ENCODE data around the gene UCKL1.

The UCKL1 gene

GRCh38 chr20:63945921-63946920 lies 10.0 kb downstream of the UCKL1 start:
- Mint-ChIP-seq H3K27me3 (ENCODE audit: low read depth) (no peaks in the 10 kb centered on the region), H3K9me3 (no peaks in the 10 kb centered on the region), H3K27ac (peak overlapping the region; percentile 85), H3K4me3 (no peak overlapping the region), H3K36me3 (ENCODE audit: low read depth) (peaks cover 17% of the 10 kb centered on the region), H3K4me1 (ENCODE audit: low read depth) (peaks cover 26% of the 10 kb centered on the region)
- no peak for DNase-seq (ENCODE audit: low spot score)

- no peaks in the 10 kb centered on the region for H3K9me3 Mint-ChIP-seq
- no peaks in the 10 kb centered on the region for H3K27me3 Mint-ChIP-seq (ENCODE audit: low read depth)
- DNase-seq (ENCODE audit: low spot score): no peak
- H3K4me3 Mint-ChIP-seq: no peak overlapping the region
- H3K36me3 Mint-ChIP-seq (ENCODE audit: low read depth): peaks cover 17% of the 10 kb centered on the region
- peaks cover 27% of the 10 kb centered on the region for H3K4me1 Mint-ChIP-seq (ENCODE audit: low read depth)
- H3K27ac Mint-ChIP-seq: no peak overlapping the region
Measured at GRCh38 chr20:63945031-63945658, 11.1 kb downstream of the UCKL1 start.

DNA sequence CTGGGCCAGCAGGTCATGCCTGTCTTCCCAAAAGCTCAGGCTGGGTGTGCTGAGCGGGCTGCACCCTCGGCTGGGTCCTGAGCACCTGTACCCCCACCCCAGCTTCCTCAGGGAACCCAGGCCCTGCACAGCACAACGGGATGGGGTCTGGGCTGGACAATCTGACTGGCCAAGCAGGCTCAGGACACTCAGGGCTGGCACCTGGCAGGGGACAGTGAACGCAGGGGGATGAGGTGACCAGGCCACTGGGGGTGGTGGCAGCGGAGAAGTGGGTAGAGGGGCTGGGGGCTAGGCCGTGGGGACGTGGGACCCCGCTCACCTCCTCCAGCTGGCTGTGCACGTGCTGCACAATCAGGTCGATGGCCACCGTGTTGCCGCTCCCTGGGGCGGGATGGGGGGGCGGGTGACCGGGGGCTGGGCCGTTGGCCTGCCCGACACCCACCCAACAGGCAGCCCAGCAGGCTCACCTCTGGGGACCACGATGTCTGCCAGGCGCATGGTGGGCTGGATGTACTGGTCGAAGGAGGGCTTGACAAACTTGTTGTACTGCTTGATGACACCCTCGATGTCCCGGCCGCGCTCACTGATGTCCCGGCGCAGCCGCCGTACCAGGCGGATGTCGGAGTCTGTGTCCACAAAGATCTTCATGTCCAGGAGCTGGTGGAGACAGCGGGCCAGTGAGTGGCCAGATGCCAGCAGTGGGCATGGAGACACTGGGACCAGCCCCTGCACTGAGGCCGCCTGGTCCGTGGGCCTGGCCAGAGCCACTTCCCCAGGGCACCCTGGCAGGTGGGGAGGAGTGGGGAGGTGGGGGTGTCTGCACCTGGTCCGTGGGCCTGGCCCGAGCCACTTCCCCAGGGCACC lies 11.9 kb downstream of the UCKL1 start:
- no peaks in the 10 kb centered on the region for H3K9me3 Mint-ChIP-seq

GRCh38 chr20:63943808-63944077 lies 12.5 kb downstream of the UCKL1 start:
- no peaks in the 10 kb centered on the region for H3K9me3 Mint-ChIP-seq
- no peak for DNase-seq (ENCODE audit: low spot score)
- H3K27me3 Mint-ChIP-seq (ENCODE audit: low read depth): no peaks in the 10 kb centered on the region
- H3K36me3 Mint-ChIP-seq (ENCODE audit: low read depth): peaks cover 16% of the 10 kb centered on the region
- no peak overlapping the region for H3K4me3 Mint-ChIP-seq
- H3K27ac Mint-ChIP-seq: no peak overlapping the region
- H3K4me1 Mint-ChIP-seq (ENCODE audit: low read depth): peaks cover 22% of the 10 kb centered on the region

More for the DNA sequence above, 11.9 kb downstream of the UCKL1 start:
- Mint-ChIP-seq H3K36me3 (ENCODE audit: low read depth) (peaks cover 17% of the 10 kb centered on the region), H3K27ac (no peak overlapping the region), H3K4me1 (ENCODE audit: low read depth) (peaks cover 27% of the 10 kb centered on the region), H3K27me3 (ENCODE audit: low read depth) (no peaks in the 10 kb centered on the region), H3K4me3 (no peak overlapping the region)
- DNase-seq (ENCODE audit: low spot score): no peak

DNA sequence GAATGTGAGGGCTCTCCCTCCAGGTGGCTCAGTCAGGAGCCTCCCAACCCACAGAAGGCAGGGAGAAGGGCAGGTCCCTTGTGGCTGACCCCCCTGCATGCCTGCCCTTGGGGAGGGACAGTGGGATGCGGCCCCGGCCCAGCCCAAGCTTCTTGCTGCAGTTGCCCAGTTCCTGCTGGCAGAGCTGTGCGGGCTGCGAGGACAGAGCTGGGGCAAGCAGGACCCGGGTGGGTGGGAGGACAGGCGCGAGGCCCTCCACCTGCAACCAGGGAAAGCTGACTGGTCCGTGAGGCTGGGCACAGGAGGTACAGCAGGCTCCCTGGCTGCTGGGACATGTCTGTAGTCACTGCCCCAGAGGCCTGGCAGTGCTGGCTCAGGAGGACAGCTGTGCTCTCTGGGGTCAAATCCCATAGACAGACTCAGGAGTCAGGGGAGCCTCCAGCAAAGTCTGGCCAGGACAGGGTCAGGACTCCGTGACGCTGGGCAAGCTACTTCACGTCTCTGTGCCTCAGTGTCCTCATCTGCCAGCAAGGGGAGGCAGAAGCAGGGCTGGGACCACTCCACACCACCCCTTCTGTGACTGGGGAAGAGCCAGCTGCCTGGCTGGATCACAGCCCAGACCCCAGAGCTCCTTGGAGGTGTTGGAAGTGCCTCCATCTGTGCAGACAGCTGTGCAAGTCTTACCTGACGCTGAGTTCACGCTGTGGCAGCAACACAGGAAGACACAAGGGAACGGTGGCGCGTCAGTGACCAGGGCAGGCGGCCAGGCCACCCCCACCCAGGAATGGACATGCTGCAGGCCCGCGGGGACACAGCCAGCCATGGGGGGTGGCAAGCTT lies 13.0 kb downstream of the UCKL1 start:
- Mint-ChIP-seq H3K36me3 (ENCODE audit: low read depth) (peaks cover 14% of the 10 kb centered on the region), H3K27ac (peak overlapping the region; percentile 49), H3K4me3 (no peak overlapping the region), H3K9me3 (no peaks in the 10 kb centered on the region), H3K4me1 (ENCODE audit: low read depth) (peaks cover 18% of the 10 kb centered on the region), H3K27me3 (ENCODE audit: low read depth) (no peaks in the 10 kb centered on the region)
- no peak for DNase-seq (ENCODE audit: low spot score)

DNA sequence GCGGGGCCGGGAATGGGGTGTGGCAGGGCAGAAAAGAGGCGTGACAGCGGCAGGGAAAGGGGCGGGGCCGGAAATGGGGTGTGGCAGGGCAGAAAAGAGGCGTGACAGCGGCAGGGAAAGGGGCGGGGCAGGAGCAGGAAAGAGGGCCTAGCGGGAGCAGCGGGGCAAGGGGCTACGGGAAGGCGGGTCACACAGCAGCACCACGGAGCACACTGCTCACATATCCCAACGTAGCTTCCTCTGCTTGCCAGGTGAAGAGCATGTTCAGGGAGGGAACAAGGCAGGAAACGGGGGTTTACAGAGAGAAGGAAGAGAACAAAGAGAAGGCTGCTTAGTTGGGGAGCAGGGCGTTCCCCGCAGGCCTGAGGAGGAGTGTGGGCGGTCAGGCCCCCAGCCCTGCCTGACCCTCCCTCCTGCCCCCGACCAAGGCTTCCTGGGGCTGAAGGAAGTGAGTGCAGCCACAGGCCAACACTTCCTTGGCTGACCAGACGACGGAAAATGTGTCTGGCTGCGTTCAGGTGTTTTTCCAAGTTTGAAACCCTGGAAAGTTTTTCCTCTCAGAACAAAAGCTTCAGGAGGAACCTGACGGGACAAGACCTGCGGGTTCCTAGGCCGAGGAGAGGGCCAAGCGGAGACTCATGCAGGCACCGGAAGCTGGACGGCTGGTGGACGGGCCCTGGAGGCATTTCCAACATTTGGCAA lies 13.8 kb downstream of the UCKL1 start:
- Mint-ChIP-seq H3K27ac (peak overlapping the region; percentile 86), H3K36me3 (ENCODE audit: low read depth) (peaks cover 18% of the 10 kb centered on the region), H3K27me3 (ENCODE audit: low read depth) (no peaks in the 10 kb centered on the region), H3K9me3 (no peaks in the 10 kb centered on the region), H3K4me1 (ENCODE audit: low read depth) (peaks cover 11% of the 10 kb centered on the region), H3K4me3 (peak overlapping the region; percentile 70)
- DNase-seq (ENCODE audit: low spot score): peak; percentile 37

- peaks cover 9% of the 10 kb centered on the region for H3K4me1 Mint-ChIP-seq (ENCODE audit: low read depth)
- H3K27ac Mint-ChIP-seq: peak overlapping the region; percentile 95
- no peaks in the 10 kb centered on the region for H3K9me3 Mint-ChIP-seq
- peaks cover 18% of the 10 kb centered on the region for H3K36me3 Mint-ChIP-seq (ENCODE audit: low read depth)
- peak; percentile 70 for DNase-seq (ENCODE audit: low spot score)
- H3K4me3 Mint-ChIP-seq: peak overlapping the region; percentile 67
- no peaks in the 10 kb centered on the region for H3K27me3 Mint-ChIP-seq (ENCODE audit: low read depth)
Measured at GRCh38 chr20:63941282-63942081, 14.7 kb downstream of the UCKL1 start.

DNA sequence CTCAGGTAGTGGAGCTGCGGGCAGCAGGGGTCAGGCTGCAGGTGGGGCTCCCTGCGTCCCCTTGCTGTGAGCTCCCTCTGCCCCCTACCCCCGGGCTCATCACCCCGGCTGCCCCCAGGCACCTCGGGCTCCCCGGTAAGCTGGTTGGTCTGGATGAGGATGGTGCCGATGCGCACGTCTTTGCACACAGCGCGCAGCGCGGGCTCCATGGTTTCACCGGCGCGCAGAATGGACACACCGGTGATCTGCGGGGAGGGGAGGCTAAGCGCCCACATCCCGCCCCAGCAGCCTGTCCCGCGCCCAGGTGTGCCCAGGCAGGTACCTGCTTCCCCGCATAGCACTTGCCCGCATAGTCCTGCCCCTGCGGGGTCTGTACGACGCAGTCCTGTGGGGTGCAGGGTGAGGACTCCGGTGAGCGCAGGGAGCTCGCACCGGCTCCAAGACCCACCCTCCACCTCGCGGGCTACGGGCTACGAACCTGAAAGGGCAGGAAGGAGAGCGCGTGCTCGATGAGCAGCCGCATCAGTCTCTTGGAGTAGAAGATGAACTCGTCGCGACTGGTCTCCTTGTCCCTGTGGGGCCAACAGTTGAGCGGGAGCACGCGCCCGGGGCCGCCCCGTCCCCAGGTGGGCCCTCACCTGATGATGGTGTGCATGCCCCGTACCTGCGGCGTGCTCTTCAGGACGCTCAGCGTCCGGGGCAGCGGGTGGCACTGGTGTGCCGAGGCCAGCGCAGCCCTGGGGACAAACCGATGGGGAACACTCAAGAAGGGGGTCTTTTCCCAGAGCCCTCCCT lies 15.5 kb downstream of the UCKL1 start:
- H3K27me3 Mint-ChIP-seq (ENCODE audit: low read depth): no peaks in the 10 kb centered on the region
- peak overlapping the region; percentile 39 for H3K27ac Mint-ChIP-seq
- H3K4me1 Mint-ChIP-seq (ENCODE audit: low read depth): peaks cover 9% of the 10 kb centered on the region
- DNase-seq (ENCODE audit: low spot score): no peak
- H3K36me3 Mint-ChIP-seq (ENCODE audit: low read depth): peaks cover 23% of the 10 kb centered on the region
- peak overlapping the region; percentile 33 for H3K4me3 Mint-ChIP-seq
- no peaks in the 10 kb centered on the region for H3K9me3 Mint-ChIP-seq

DNA sequence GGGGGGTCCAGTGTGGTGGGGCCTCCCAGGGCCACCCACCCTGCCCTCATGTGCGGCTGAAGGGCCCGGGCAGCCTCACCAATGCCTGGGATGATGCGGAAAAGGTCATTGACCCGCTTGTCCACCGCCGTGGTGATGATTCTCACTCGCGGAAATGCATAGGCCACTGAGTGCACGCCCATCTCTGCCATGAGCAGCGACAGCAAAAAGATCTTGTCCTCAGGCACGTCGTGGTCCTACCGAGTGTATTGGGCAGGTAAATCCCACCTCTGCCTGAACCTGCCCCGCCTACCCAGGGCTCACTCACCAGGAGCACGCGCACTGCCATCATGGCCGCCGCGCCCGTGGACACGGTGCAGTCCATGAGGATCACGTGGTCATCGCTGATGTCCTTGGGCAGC lies 16.1 kb downstream of the UCKL1 start:
- no peak overlapping the region for H3K4me3 Mint-ChIP-seq
- H3K4me1 Mint-ChIP-seq (ENCODE audit: low read depth): peaks cover 9% of the 10 kb centered on the region
- no peak overlapping the region for H3K27ac Mint-ChIP-seq
- no peaks in the 10 kb centered on the region for H3K9me3 Mint-ChIP-seq
- H3K36me3 Mint-ChIP-seq (ENCODE audit: low read depth): peaks cover 20% of the 10 kb centered on the region
- no peaks in the 10 kb centered on the region for H3K27me3 Mint-ChIP-seq (ENCODE audit: low read depth)
- no peak for DNase-seq (ENCODE audit: low spot score)

DNA sequence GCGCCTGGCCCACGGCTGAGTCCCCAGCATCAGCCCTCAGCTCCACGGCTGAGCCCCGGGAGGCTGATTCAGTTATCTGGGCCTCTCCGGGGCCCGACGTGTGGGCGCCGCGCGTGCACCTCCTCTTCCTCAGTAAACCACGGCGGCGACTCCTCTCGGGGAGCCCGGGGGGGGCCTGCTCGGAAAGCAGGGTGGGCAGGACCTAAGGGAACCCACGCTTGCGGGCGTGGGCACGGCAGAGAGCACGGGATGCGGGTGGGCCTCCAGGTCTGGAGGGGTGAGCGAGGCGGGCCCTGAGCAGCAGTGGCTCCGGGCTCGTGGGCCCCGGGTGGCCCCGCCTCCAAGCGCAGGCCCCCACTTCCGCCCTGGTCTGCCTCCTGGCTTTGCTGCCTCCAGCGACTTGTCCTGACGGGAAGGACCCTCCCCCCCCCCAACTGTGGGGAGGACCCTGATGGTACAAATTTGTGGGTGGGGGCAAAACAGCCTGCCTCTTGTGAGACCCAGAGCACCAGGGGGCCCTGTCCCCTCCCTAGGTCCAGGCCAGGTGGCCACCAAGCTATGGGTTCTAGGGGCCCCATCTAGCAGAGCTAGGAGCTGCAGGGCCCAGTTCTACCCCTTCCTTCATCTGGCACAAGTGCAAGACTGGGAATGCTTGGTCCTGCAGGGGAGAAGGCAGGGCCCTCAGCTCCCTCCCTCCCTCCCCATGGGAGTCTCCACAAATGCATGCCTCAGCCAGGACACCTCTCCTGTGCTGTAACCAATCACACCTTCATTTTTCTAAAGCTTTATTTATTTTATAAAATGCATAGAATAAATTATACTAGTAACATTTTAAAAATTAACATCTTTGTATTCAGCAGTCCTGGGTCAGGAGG lies 16.9 kb downstream of the UCKL1 start:
- peaks cover 9% of the 10 kb centered on the region for H3K4me1 Mint-ChIP-seq (ENCODE audit: low read depth)
- DNase-seq (ENCODE audit: low spot score): no peak
- H3K4me3 Mint-ChIP-seq: no peak overlapping the region
- H3K36me3 Mint-ChIP-seq (ENCODE audit: low read depth): peaks cover 23% of the 10 kb centered on the region
- H3K27ac Mint-ChIP-seq: no peak overlapping the region
- H3K9me3 Mint-ChIP-seq: no peaks in the 10 kb centered on the region
- H3K27me3 Mint-ChIP-seq (ENCODE audit: low read depth): no peaks in the 10 kb centered on the region

- Mint-ChIP-seq H3K36me3 (ENCODE audit: low read depth) (peaks cover 23% of the 10 kb centered on the region), H3K4me1 (ENCODE audit: low read depth) (peaks cover 9% of the 10 kb centered on the region), H3K27me3 (ENCODE audit: low read depth) (no peaks in the 10 kb centered on the region), H3K9me3 (no peaks in the 10 kb centered on the region), H3K27ac (no peak overlapping the region), H3K4me3 (no peak overlapping the region)
- no peak for DNase-seq (ENCODE audit: low spot score)
Measured at GRCh38 chr20:63937596-63937995, 18.6 kb downstream of the UCKL1 start.

All from T-helper 2 cell treated with Interferon-gamma antibody and Interleukin-4, amounts not matched to agents 5 μg/mL and 100 μg/mL, for 36 hours (primary cell).